Panc1 (cell line): ENCODE data around the gene SLC25A39. TPM values are rescaled to one million over a fixed set of nuclear protein-coding genes. Genes with fewer than 3 reads are reported as not detected.

Experiments
- ATAC-seq: fragments of 200-7000 bp; cut with Tn5 transposase; 2 replicates; pipeline ENCODE4 v1.9.1; 2020; ENCODE audit warnings: mild to moderate bottlenecking, moderate library complexity
- BruUV-seq: library from RNA; stranded (reverse); fragments of 400-500 nt; replicated peaks from 2 replicates; lab custom pipeline; 2021; lab: Mats Ljungman, UMichigan
- CTCF ChIA-PET: fragments of 300-600 bp; sonication (Branson Sonifier 250); formaldehyde crosslinking; loops from one replicate; lab custom pipeline; 2022; ENCODE audit warnings: antibody characterized with exemption; lab: Charles Lee
- POLR2A ChIA-PET: fragments of 300-600 bp; sonication (Branson Sonifier 250); formaldehyde crosslinking; loops from one replicate; lab custom pipeline; 2022; ENCODE audit warnings: antibody characterized with exemption; lab: Charles Lee
- DNase-seq: peaks from one replicate; pipeline ENCODE4 v3.0.0-alpha.2; 2010; ENCODE audit warnings: low read depth, low spot score
- H3K27ac ChIP-seq: 2 replicates; pipeline ENCODE4 v1.5.1; 2011; ENCODE audit warnings: mild to moderate bottlenecking, low read length, inconsistent platforms
- H3K27me3 ChIP-seq: fragments of 200-500 bp; sonication (Bioruptor generic); 2 replicates; pipeline ENCODE4 v1.6.0; 2014; ENCODE audit warnings: low read length, inconsistent platforms; ENCODE audit not compliant: control insufficient read depth, insufficient read depth
- H3K36me3 ChIP-seq: fragments of 200-500 bp; sonication (Bioruptor generic); 2 replicates; pipeline ENCODE4 v1.5.1; 2014; ENCODE audit warnings: inconsistent platforms, mild to moderate bottlenecking, low read length, moderate library complexity; ENCODE audit not compliant: control insufficient read depth, insufficient read depth
- H3K4me1 ChIP-seq: 2 replicates; pipeline ENCODE4 v1.5.1; 2011; ENCODE audit warnings: inconsistent platforms, mild to moderate bottlenecking, low read length, moderate library complexity; ENCODE audit not compliant: control insufficient read depth, insufficient read depth
- H3K4me3 ChIP-seq, 2 experiments: 2 replicates each; pipeline ENCODE4 v1.5.1; 2011 to 2012; ENCODE audit warnings: low read depth in 2 of 2, low read length in 2 of 2, mild to moderate bottlenecking in 2 of 2, inconsistent platforms in 1 of 2, moderate library complexity in 1 of 2
- H3K9me3 ChIP-seq: fragments of 200-500 bp; sonication (Bioruptor generic); 2 replicates; pipeline ENCODE4 v1.5.1; 2014; ENCODE audit warnings: low read depth, mild to moderate bottlenecking, inconsistent platforms, low read length, moderate library complexity; ENCODE audit not compliant: control insufficient read depth, insufficient read depth
- POLR2AphosphoS5 ChIP-seq: IDR thresholded peaks from 2 replicates; pipeline ENCODE4 v1.6.1; 2012; ENCODE audit warnings: mild to moderate bottlenecking, low read depth, low read length, moderate library complexity
- SIN3A ChIP-seq: IDR thresholded peaks from 2 replicates; pipeline ENCODE4 v1.6.1; 2012; ENCODE audit warnings: low read depth, mild to moderate bottlenecking, low read length, moderate library complexity, borderline replicate concordance; ENCODE audit not compliant: insufficient read depth
- TCF7L2 ChIP-seq: IDR thresholded peaks from 2 replicates; pipeline ENCODE4 v1.6.1; 2011; ENCODE audit warnings: mild to moderate bottlenecking, low read depth, low read length, inconsistent platforms
- in situ Hi-C: cut with HindIII; loops from 2 replicates; pipeline ENCODE4 v1.10.0; 2016; ENCODE audit warnings: low sequenced_read_pairs, low pct_unique_long_range_greater_than_20kb
- intact Hi-C: fragments of 100-400 bp; cut with micrococcal nuclease; formaldehyde crosslinking; loops from one replicate; pipeline ENCODE4 v1.10.0; 2022; ENCODE audit not compliant: unreplicated experiment
- total RNA-seq: library from RNA; stranded (reverse); gene quantifications from one replicate; pipeline ENCODE4 v1.2.1, GENCODE V29; 2021; ENCODE audit not compliant: unreplicated experiment
- TF ChIP-seq, protein P1 (sequence below), 2 experiments: IDR thresholded peaks; 2 replicates each; pipeline ENCODE4 v1.6.1; 2011 to 2012; ENCODE audit warnings: low read depth in 2 of 2, control low read depth in 1 of 2, low read length in 1 of 2, mild to moderate bottlenecking in 1 of 2, moderate library complexity in 1 of 2; ENCODE audit not compliant: insufficient read depth in 1 of 2
- TF ChIP-seq, protein P2 (sequence below): fragments of 450-650 bp; IDR thresholded peaks from 2 replicates; pipeline ENCODE4 v1.5.1; 2017; ENCODE audit warnings: mild to moderate bottlenecking

Gene SLC25A39
- total RNA-seq, 1 experiment from 2014 or later: 138 TPM

DNA sequence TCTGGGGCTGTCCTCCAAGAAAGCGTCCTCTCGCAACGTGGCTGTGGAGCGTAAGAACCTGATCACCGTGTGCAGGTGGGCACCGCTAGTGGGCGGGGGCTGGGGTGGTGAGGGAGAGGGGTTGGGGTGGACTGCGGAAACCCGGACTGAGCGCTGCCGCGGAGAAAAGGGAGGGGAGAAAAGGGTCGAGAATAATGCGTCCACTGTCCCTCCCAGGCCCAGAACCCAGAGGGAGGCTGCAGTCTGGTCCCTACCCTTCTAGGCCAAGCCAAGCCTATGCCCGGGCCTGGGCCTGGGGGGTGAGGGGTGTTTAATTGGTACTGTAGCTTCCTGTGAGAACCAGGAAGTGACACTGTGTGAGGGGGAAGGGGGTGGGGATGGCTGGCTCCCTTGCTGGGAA lies 15.8 kb downstream of the SLC25A39 start:
- Histone ChIP-seq H3K4me1 (peaks cover 4% of the 10 kb centered on the region), H3K27me3 (no peaks in the 10 kb centered on the region), H3K4me3 (peak overlapping the region in 1 of 2 experiments; percentile 37; a peak in 1 of 4 replicates), H3K27ac (no peak overlapping the region), H3K36me3 (no peaks in the 10 kb centered on the region), H3K9me3 (no peaks in the 10 kb centered on the region)
- DNase-seq (no peak), ATAC-seq (no peak)
- CTCF ChIA-PET: interaction anchor here (0.7 kb wide), 1 partner anchor 56 kb away, joined by 12 read pairs; no protein-coding TSS in a partner anchor
- intact Hi-C loops (no loop called here), in situ Hi-C loops (no loop called here)
- TF ChIP-seq, protein P1, sequence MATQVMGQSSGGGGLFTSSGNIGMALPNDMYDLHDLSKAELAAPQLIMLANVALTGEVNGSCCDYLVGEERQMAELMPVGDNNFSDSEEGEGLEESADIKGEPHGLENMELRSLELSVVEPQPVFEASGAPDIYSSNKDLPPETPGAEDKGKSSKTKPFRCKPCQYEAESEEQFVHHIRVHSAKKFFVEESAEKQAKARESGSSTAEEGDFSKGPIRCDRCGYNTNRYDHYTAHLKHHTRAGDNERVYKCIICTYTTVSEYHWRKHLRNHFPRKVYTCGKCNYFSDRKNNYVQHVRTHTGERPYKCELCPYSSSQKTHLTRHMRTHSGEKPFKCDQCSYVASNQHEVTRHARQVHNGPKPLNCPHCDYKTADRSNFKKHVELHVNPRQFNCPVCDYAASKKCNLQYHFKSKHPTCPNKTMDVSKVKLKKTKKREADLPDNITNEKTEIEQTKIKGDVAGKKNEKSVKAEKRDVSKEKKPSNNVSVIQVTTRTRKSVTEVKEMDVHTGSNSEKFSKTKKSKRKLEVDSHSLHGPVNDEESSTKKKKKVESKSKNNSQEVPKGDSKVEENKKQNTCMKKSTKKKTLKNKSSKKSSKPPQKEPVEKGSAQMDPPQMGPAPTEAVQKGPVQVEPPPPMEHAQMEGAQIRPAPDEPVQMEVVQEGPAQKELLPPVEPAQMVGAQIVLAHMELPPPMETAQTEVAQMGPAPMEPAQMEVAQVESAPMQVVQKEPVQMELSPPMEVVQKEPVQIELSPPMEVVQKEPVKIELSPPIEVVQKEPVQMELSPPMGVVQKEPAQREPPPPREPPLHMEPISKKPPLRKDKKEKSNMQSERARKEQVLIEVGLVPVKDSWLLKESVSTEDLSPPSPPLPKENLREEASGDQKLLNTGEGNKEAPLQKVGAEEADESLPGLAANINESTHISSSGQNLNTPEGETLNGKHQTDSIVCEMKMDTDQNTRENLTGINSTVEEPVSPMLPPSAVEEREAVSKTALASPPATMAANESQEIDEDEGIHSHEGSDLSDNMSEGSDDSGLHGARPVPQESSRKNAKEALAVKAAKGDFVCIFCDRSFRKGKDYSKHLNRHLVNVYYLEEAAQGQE (IDR thresholded peaks at IDR 0.05; ENCODE audit: insufficient read depth in 1 of 2, low read depth in 2 of 2, low read length in 1 of 2): no peak
- TF ChIP-seq POLR2AphosphoS5 (no peak), SIN3A (no peak), TCF7L2 (no peak)
- TF ChIP-seq, protein P2, sequence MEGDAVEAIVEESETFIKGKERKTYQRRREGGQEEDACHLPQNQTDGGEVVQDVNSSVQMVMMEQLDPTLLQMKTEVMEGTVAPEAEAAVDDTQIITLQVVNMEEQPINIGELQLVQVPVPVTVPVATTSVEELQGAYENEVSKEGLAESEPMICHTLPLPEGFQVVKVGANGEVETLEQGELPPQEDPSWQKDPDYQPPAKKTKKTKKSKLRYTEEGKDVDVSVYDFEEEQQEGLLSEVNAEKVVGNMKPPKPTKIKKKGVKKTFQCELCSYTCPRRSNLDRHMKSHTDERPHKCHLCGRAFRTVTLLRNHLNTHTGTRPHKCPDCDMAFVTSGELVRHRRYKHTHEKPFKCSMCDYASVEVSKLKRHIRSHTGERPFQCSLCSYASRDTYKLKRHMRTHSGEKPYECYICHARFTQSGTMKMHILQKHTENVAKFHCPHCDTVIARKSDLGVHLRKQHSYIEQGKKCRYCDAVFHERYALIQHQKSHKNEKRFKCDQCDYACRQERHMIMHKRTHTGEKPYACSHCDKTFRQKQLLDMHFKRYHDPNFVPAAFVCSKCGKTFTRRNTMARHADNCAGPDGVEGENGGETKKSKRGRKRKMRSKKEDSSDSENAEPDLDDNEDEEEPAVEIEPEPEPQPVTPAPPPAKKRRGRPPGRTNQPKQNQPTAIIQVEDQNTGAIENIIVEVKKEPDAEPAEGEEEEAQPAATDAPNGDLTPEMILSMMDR: no peak
- BruUV-seq: no TSS peak
- POLR2A ChIA-PET: interaction anchor here (0.6 to 0.7 kb wide), 2 partner anchors 55 to 84 kb away, joined by 3 to 11 read pairs; no protein-coding TSS in a partner anchor

DNA sequence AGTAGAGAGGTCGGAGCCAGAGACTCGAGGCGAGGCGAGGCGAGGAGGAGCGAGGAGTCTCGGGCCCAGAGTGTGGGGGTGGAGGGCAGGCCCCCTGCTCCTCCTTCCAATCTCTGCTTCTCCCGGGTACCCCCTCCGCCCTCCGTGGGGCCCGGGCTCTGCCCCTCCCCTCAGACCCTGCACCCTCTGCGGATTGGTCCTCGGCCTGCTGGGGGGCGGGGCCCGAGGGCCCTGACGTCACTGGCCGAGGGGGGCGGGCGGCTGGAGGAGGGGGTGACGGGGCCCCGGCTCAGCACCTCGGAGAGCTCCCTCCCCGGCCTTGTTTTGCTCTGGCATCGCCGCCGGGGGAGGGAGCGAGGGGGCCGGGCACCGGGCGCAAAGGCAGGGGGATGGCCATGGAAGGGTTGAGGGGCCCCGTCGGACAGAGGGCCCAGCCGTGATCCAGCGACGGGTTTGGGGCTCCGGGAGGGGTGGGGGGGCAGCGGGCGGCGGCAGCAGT lies 16.3 kb downstream of the SLC25A39 start, which contains the start of gene RUNDC3A:
RUNDC3A (plus strand) TSS at position 282 of the 499 bp plus-strand sequence. CDS start 232 bp downstream, outside the sequence.
- ATAC-seq (peak; percentile 90), DNase-seq (no peak)
- Histone ChIP-seq H3K9me3 (no peaks in the 10 kb centered on the region), H3K27ac (no peak within 1 kb of the TSS), H3K36me3 (no peaks in the 10 kb centered on the region), H3K27me3 (no peaks in the 10 kb centered on the region), H3K4me3 (peak within 1 kb of the TSS; percentile 37 to 47), H3K4me1 (peaks cover 4% of the 10 kb centered on the region)
- POLR2A ChIA-PET: interaction anchor here (0.6 to 0.7 kb wide), 2 partner anchors 55 to 84 kb away, joined by 3 to 11 read pairs; no protein-coding TSS in a partner anchor
- TF ChIP-seq, protein P1 (IDR thresholded peaks at IDR 0.05; ENCODE audit: insufficient read depth in 1 of 2, low read depth in 2 of 2, low read length in 1 of 2): peak; percentile 93
- TF ChIP-seq SIN3A: no peak
- intact Hi-C loops (no loop called here), in situ Hi-C loops (no loop called here)
- CTCF ChIA-PET: interaction anchor here (0.7 kb wide), 1 partner anchor 55 kb away, joined by 12 read pairs; no protein-coding TSS in a partner anchor
- BruUV-seq: no TSS peak
